GM12878 (cell line): ENCODE data around the gene MRPL1.

Source experiments
- BCL3 ChIP-seq: IDR thresholded peaks from 2 replicates; pipeline ENCODE4 v1.6.1; 2011; ENCODE audit warnings: borderline replicate concordance, low read depth, mild to moderate bottlenecking, moderate library complexity, low read length; ENCODE audit not compliant: insufficient read depth, poor library complexity, severe bottlenecking
- CHD2 ChIP-seq: IDR thresholded peaks from 2 replicates; pipeline ENCODE4 v1.6.1; 2011; ENCODE audit warnings: low read depth, low read length, improper control_type of control experiment, borderline replicate concordance
- CREB1 ChIP-seq: IDR thresholded peaks from 2 replicates; pipeline ENCODE4 v1.6.1; 2012; ENCODE audit warnings: low read depth, mild to moderate bottlenecking, inconsistent platforms
- CTCF ChIP-seq, 3 experiments: IDR thresholded peaks in 2 of 3; conservative IDR thresholded peaks in 1 of 3; 2 replicates each; pipeline ENCODE4 v1.5.1; 2011; ENCODE audit warnings: low read depth in 3 of 3, low read length in 3 of 3, mild to moderate bottlenecking in 3 of 3, control low read depth in 2 of 3, moderate library complexity in 2 of 3, inconsistent platforms in 1 of 3, mixed read lengths in 1 of 3; ENCODE audit not compliant: control insufficient read depth in 2 of 3, insufficient read depth in 1 of 3; ENCODE audit errors: extremely low read depth in 1 of 3
- EZH2 ChIP-seq: IDR thresholded peaks from 2 replicates; pipeline ENCODE4 v1.6.1; 2012; ENCODE audit warnings: low read depth, mild to moderate bottlenecking, control low read depth, inconsistent platforms, low read length, borderline replicate concordance; ENCODE audit not compliant: control insufficient read depth
- FOS ChIP-seq: IDR thresholded peaks from 3 replicates; pipeline ENCODE4 v1.6.1; 2011; ENCODE audit warnings: borderline replicate concordance; ENCODE audit not compliant: insufficient read length; ENCODE audit errors: extremely low read depth
- IKZF1 ChIP-seq: fragments of 450-650 bp; conservative IDR thresholded peaks from 2 replicates; pipeline ENCODE4 v1.6.1; 2017; ENCODE audit warnings: antibody characterized with exemption, mild to moderate bottlenecking
- NR2F1 ChIP-seq: fragments of 450-650 bp; conservative IDR thresholded peaks from 2 replicates; pipeline ENCODE4 v1.6.1; 2017; ENCODE audit warnings: mild to moderate bottlenecking
- PAX8 ChIP-seq: fragments of 450-650 bp; IDR thresholded peaks from 2 replicates; pipeline ENCODE4 v1.6.1; 2017; ENCODE audit warnings: mild to moderate bottlenecking, moderate library complexity
- PKNOX1 ChIP-seq: fragments of 450-650 bp; IDR thresholded peaks from 2 replicates; pipeline ENCODE4 v1.6.1; 2016; ENCODE audit warnings: mild to moderate bottlenecking
- POLR2AphosphoS5 ChIP-seq: IDR thresholded peaks from 2 replicates; pipeline ENCODE4 v1.6.1; 2011; ENCODE audit warnings: mild to moderate bottlenecking, low read length, inconsistent platforms
- RBBP5 ChIP-seq: fragments of 200-600 bp; sonication (generic); conservative IDR thresholded peaks from 2 replicates; pipeline ENCODE4 v1.6.1; 2016
- SIN3A ChIP-seq: IDR thresholded peaks from 2 replicates; pipeline ENCODE4 v1.6.1; 2012; ENCODE audit warnings: low read depth, low read length, improper control_type of control experiment
- TAF1 ChIP-seq: IDR thresholded peaks from 2 replicates; pipeline ENCODE4 v1.6.1; 2011; ENCODE audit warnings: mild to moderate bottlenecking, low read depth, low read length, borderline replicate concordance

GRCh38 chr4:77917601-77918000, 55.0 kb downstream of the MRPL1 start:
- TF ChIP-seq FOS, result no peak
- no peak for TF ChIP-seq POLR2AphosphoS5
- TF ChIP-seq NR2F1, result no peak
- no peak for TF ChIP-seq CTCF (IDR thresholded peaks at IDR 0.05 in 2 of 3, conservative IDR thresholded peaks at IDR 0.05 in 1 of 3; ENCODE audit: control insufficient read depth in 2 of 3, extremely low read depth in 1 of 3, insufficient read depth in 1 of 3, low read depth in 3 of 3, low read length in 3 of 3)
- TF ChIP-seq IKZF1, result no peak
- TF ChIP-seq PKNOX1, result no peak
- TF ChIP-seq TAF1, result no peak
- no peak for TF ChIP-seq RBBP5
- no peak for TF ChIP-seq EZH2
- TF ChIP-seq CREB1, result no peak
- no peak for TF ChIP-seq PAX8
- no peak for TF ChIP-seq SIN3A
- no peak for TF ChIP-seq CHD2
- TF ChIP-seq BCL3, result no peak
